HEK293 (cell line): ENCODE results near the gene CRYGN.

ENCODE experiments used
- MEIS1 ChIP-seq: sonication (generic); formaldehyde crosslinking; IDR thresholded peaks from 2 replicates; pipeline ENCODE4 v1.8.1; 2022; ENCODE audit warnings: missing genetic modification reagents, mild to moderate bottlenecking, borderline replicate concordance
- REPIN1 ChIP-seq: fragments of 450-650 bp; formaldehyde crosslinking; IDR thresholded peaks from 2 replicates; pipeline ENCODE4 v1.5.1; 2017; ENCODE audit warnings: missing biosample characterization, missing genetic modification characterization, low read depth
- ZNF48 ChIP-seq: fragments of 450-650 bp; formaldehyde crosslinking; IDR thresholded peaks from 2 replicates; pipeline ENCODE4 v1.5.1; 2016; ENCODE audit warnings: missing biosample characterization, missing genetic modification characterization
- TF ChIP-seq, protein P1 (sequence below): fragments of 450-650 bp; formaldehyde crosslinking; IDR thresholded peaks from 2 replicates; pipeline ENCODE4 v1.5.1; 2016; ENCODE audit warnings: missing biosample characterization, missing genetic modification characterization
- TF ChIP-seq, protein P2 (sequence below): fragments of 450-650 bp; IDR thresholded peaks from 2 replicates; pipeline ENCODE4 v1.5.1; 2018; ENCODE audit warnings: missing biosample characterization, missing genetic modification characterization

DNA sequence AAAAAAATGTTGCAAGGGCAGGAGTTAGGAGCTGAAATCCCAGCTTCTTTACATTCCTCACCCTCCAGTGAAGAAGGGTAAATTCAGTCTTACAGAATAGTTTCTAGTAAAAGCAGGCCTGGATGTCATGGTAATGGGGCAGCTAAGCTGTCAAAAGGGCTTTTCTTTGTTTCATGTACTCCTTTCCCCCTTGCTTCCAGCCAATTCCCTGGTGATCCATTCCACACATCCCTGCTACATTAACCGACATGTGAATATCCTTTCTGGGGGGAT is 43.7 kb upstream of the CRYGN start:
- no peak for TF ChIP-seq MEIS1
- TF ChIP-seq REPIN1 (tag by site-specific recombination) = no peak
- TF ChIP-seq, protein P1, sequence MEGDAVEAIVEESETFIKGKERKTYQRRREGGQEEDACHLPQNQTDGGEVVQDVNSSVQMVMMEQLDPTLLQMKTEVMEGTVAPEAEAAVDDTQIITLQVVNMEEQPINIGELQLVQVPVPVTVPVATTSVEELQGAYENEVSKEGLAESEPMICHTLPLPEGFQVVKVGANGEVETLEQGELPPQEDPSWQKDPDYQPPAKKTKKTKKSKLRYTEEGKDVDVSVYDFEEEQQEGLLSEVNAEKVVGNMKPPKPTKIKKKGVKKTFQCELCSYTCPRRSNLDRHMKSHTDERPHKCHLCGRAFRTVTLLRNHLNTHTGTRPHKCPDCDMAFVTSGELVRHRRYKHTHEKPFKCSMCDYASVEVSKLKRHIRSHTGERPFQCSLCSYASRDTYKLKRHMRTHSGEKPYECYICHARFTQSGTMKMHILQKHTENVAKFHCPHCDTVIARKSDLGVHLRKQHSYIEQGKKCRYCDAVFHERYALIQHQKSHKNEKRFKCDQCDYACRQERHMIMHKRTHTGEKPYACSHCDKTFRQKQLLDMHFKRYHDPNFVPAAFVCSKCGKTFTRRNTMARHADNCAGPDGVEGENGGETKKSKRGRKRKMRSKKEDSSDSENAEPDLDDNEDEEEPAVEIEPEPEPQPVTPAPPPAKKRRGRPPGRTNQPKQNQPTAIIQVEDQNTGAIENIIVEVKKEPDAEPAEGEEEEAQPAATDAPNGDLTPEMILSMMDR = no peak
- TF ChIP-seq ZNF48 (tag by site-specific recombination) = no peak
- TF ChIP-seq, protein P2, sequence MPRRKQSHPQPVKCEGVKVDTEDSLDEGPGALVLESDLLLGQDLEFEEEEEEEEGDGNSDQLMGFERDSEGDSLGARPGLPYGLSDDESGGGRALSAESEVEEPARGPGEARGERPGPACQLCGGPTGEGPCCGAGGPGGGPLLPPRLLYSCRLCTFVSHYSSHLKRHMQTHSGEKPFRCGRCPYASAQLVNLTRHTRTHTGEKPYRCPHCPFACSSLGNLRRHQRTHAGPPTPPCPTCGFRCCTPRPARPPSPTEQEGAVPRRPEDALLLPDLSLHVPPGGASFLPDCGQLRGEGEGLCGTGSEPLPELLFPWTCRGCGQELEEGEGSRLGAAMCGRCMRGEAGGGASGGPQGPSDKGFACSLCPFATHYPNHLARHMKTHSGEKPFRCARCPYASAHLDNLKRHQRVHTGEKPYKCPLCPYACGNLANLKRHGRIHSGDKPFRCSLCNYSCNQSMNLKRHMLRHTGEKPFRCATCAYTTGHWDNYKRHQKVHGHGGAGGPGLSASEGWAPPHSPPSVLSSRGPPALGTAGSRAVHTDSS (tag by site-specific recombination) = no peak
